Activated CD8-positive, alpha-beta memory T cell treated with anti-CD3 and anti-CD28 coated beads, Interleukin-2, amount 50 U/mL, for 24 hours (primary cell): Measurements from ENCODE around the gene DNAJB1.
"Not testable (repeated sequence)": the region's sequence is repeated elsewhere in the genome, so short reads cannot be mapped to it uniquely, and the experiment has no call there.

Experiments
- DNase-seq: peaks from one replicate; pipeline ENCODE4 v3.0.0-alpha.2; 2020; ENCODE audit errors: extremely low read depth

Gene DNAJB1

GRCh38 chr19:14520543-14520942 lies 2.3 kb upstream of the DNAJB1 start:
- no peak for DNase-seq

- no peak for DNase-seq
Measured at GRCh38 chr19:14519860-14520407, 1.7 kb upstream of the DNAJB1 start.

GRCh38 chr19:14519245-14519859 lies 1.2 kb upstream of the DNAJB1 start:
- DNase-seq = no peak

- DNase-seq = no peak
Measured at GRCh38 chr19:14517446-14517839, 754 bp downstream of the DNAJB1 start.

GRCh38 chr19:14516746-14517438 lies 1.3 kb downstream of the DNAJB1 start:
- no peak for DNase-seq

GRCh38 chr19:14516048-14516534 lies 2.1 kb downstream of the DNAJB1 start:
- no peak for DNase-seq

GRCh38 chr19:14515501-14516047 lies 2.6 kb downstream of the DNAJB1 start:
- DNase-seq = no peak

GRCh38 chr19:14514215-14514863 lies 3.9 kb downstream of the DNAJB1 start:
- no peak for DNase-seq

GRCh38 chr19:14512406-14512961 lies 5.7 kb downstream of the DNAJB1 start:
- no peak for DNase-seq

GRCh38 chr19:14511229-14511593 lies 7.0 kb downstream of the DNAJB1 start:
- no peak for DNase-seq

GRCh38 chr19:14510311-14511228 lies 7.6 kb downstream of the DNAJB1 start:
- DNase-seq = no peak

GRCh38 chr19:14507704-14508542 lies 10.3 kb downstream of the DNAJB1 start:
- no peak for DNase-seq

- DNase-seq = no peak
Measured at GRCh38 chr19:14505488-14506239, 12.5 kb downstream of the DNAJB1 start.

GRCh38 chr19:14504575-14504974 lies 13.6 kb downstream of the DNAJB1 start:
- not testable (repeated sequence) for DNase-seq

GRCh38 chr19:14503285-14503684 lies 14.9 kb downstream of the DNAJB1 start:
- no peak for DNase-seq

GRCh38 chr19:14502334-14503092 lies 15.7 kb downstream of the DNAJB1 start:
- DNase-seq = no peak

- DNase-seq = no peak
Measured at GRCh38 chr19:14497228-14497921, 20.8 kb downstream of the DNAJB1 start.

- no peak for DNase-seq
Measured at GRCh38 chr19:14496834-14497227, 21.4 kb downstream of the DNAJB1 start.
